SJSA1 (cell line): ENCODE measurements around the gene HRAS. TPM values are rescaled to one million over a fixed set of nuclear protein-coding genes. Genes with fewer than 3 reads are reported as not detected.

Source experiments
- DNase-seq, 2 experiments: peaks; one replicate each; pipeline ENCODE4 v3.0.0-alpha.2; 2015 to 2020; ENCODE audit warnings: low spot score in 2 of 2, low read depth in 1 of 2
- H3K27ac ChIP-seq: fragments of 250-450 bp; sonication (Bioruptor Pico); 2 replicates; pipeline ENCODE4 v1.5.1; 2020; ENCODE audit warnings: mild to moderate bottlenecking, moderate library complexity
- H3K27me3 ChIP-seq: fragments of 250-450 bp; sonication (Bioruptor Pico); replicated peaks from 2 replicates; pipeline ENCODE4 v1.5.1; 2020; ENCODE audit warnings: mild to moderate bottlenecking, moderate library complexity
- H3K36me3 ChIP-seq: fragments of 250-450 bp; sonication (Bioruptor Pico); 2 replicates; pipeline ENCODE4 v1.5.1; 2020; ENCODE audit warnings: mild to moderate bottlenecking
- H3K4me1 ChIP-seq: fragments of 250-450 bp; sonication (Bioruptor Pico); replicated peaks from 2 replicates; pipeline ENCODE4 v1.6.1; 2021; ENCODE audit warnings: mild to moderate bottlenecking
- H3K4me3 ChIP-seq: fragments of 250-450 bp; sonication (Bioruptor Pico); 2 replicates; pipeline ENCODE4 v1.5.1; 2020; ENCODE audit warnings: mild to moderate bottlenecking
- H3K9me3 ChIP-seq: fragments of 250-450 bp; sonication (Bioruptor Pico); replicated peaks from 2 replicates; pipeline ENCODE4 v1.5.1; 2020; ENCODE audit warnings: mild to moderate bottlenecking
- total RNA-seq: library from RNA; depleted of rRNA; stranded (reverse); fragments of >200 nt; shearing (Covaris generic); gene quantifications from 2 replicates; pipeline ENCODE4 v1.2.3, GENCODE V29; 2014; rRNA removed

HRAS gene
- total RNA-seq, 1 experiment from 2014 or later = 47.3 TPM

GRCh38 chr11:488062-488461, 47.3 kb downstream of the HRAS start:
- Histone ChIP-seq H3K9me3 (no peaks in the 10 kb centered on the region), H3K36me3 (no peaks in the 10 kb centered on the region), H3K4me3 (no peak overlapping the region), H3K4me1 (no peaks in the 10 kb centered on the region), H3K27ac (no peak overlapping the region), H3K27me3 (no peaks in the 10 kb centered on the region)
- DNase-seq = no peak

DNA sequence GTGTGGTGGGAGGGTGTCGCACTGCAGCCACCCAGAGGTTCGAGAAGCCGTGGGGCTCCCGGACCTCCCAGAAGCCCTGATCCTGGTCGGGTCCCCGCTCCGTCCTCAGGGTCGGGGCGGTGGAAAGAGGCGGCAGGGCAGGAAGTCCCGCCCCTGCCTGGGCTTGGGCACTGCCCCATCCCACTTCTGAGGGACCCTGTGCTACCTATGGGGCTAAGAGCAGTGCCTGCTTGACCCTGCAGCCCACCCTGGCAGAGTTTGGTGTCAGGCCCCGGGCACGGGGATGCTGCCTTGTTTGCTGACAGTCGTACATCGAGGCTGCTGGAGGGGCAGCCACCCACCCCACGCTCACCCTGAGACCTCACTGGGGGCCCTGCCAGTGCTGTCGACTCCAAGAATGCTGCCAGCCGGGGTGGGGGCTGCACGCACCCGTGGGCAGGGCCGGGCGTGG, 47.8 kb downstream of the HRAS start:
- H3K27me3 ChIP-seq = no peaks in the 10 kb centered on the region
- H3K4me1 ChIP-seq = no peaks in the 10 kb centered on the region
- H3K9me3 ChIP-seq = no peaks in the 10 kb centered on the region
- no peak overlapping the region for H3K27ac ChIP-seq
- no peaks in the 10 kb centered on the region for H3K36me3 ChIP-seq
- DNase-seq = no peak
- H3K4me3 ChIP-seq = no peak overlapping the region

GRCh38 chr11:486189-486588, 49.2 kb downstream of the HRAS start:
- no peaks in the 10 kb centered on the region for H3K27me3 ChIP-seq
- no peaks in the 10 kb centered on the region for H3K9me3 ChIP-seq
- H3K4me3 ChIP-seq = no peak overlapping the region
- no peak overlapping the region for H3K27ac ChIP-seq
- H3K4me1 ChIP-seq = no peaks in the 10 kb centered on the region
- no peaks in the 10 kb centered on the region for H3K36me3 ChIP-seq
- DNase-seq = no peak

- DNase-seq = no peak
- H3K27ac ChIP-seq = no peak overlapping the region
- no peaks in the 10 kb centered on the region for H3K36me3 ChIP-seq
- H3K4me3 ChIP-seq = no peak overlapping the region
- H3K9me3 ChIP-seq = no peaks in the 10 kb centered on the region
- H3K4me1 ChIP-seq = no peaks in the 10 kb centered on the region
- H3K27me3 ChIP-seq = no peaks in the 10 kb centered on the region
These were observed 50.8 kb downstream of the HRAS start for GRCh38 chr11:484616-485015.

Other genes starting within 250 kb of the HRAS start
- 2.1 and 4.6 TPM in 2 replicates for gene PGGHG, start 246.4 kb downstream of the HRAS start, total RNA-seq
- gene IFITM5, start 236.1 kb downstream of the HRAS start, total RNA-seq = not detected in 2 replicates
- gene IFITM2, start 227.8 kb downstream of the HRAS start, total RNA-seq = 6.0 and 16.3 TPM in 2 replicates
- 0.37 TPM in 1 of 2 replicates, not detected in the other for gene IFITM1, start 221.5 kb downstream of the HRAS start, total RNA-seq
- 43.5 and 63.1 TPM in 2 replicates for gene IFITM3, start 214.7 kb downstream of the HRAS start, total RNA-seq
- gene B4GALNT4, start 166.1 kb downstream of the HRAS start, total RNA-seq = not detected in 2 replicates
- 1.9 and 5.7 TPM in 2 replicates for gene PKP3, start 141.4 kb downstream of the HRAS start, total RNA-seq
- gene SIGIRR, start 120.6 kb downstream of the HRAS start, total RNA-seq = 3.3 and 8.6 TPM in 2 replicates
- not detected in 2 replicates for gene ANO9, start 93.6 kb downstream of the HRAS start, total RNA-seq
- gene PTDSS2, start 85.3 kb downstream of the HRAS start, total RNA-seq = 11.5 and 18.3 TPM in 2 replicates
- 121 and 137 TPM in 2 replicates for gene RNH1, start 28.3 kb downstream of the HRAS start, total RNA-seq
- gene LRRC56, start 2.0 kb upstream of the HRAS start, total RNA-seq = 0.05 TPM in 1 of 2 replicates, not detected in the other
- 0.18 TPM in 1 of 2 replicates, not detected in the other for gene LMNTD2, start 25.2 kb upstream of the HRAS start, total RNA-seq
- 13.8 and 16.4 TPM in 2 replicates for gene RASSF7, start 25.4 kb upstream of the HRAS start, total RNA-seq
- gene PHRF1, start 40.9 kb upstream of the HRAS start, total RNA-seq = 15.8 and 21.7 TPM in 2 replicates
- 4.3 and 5.9 TPM in 2 replicates for gene IRF7, start 80.4 kb upstream of the HRAS start, total RNA-seq
- gene CDHR5, start 89.4 kb upstream of the HRAS start, total RNA-seq = not detected in 2 replicates
- not detected in 2 replicates for gene SCT, start 91.6 kb upstream of the HRAS start, total RNA-seq
- not detected in 2 replicates for gene DRD4, start 101.7 kb upstream of the HRAS start, total RNA-seq
- gene DEAF1, start 159.6 kb upstream of the HRAS start, total RNA-seq = 4.4 and 8.0 TPM in 2 replicates
- 16.0 and 16.7 TPM in 2 replicates for gene TMEM80, start 160.2 kb upstream of the HRAS start, total RNA-seq
- not detected in 2 replicates for gene EPS8L2, start 170.7 kb upstream of the HRAS start, total RNA-seq
- 159 and 302 TPM in 2 replicates for gene TALDO1, start 211.9 kb upstream of the HRAS start, total RNA-seq
- gene GATD1, start 241.9 kb upstream of the HRAS start, total RNA-seq = 7.0 and 12.4 TPM in 2 replicates